Transverse colon (tissue), 4 donors: Measurements from ENCODE around the gene VWA5B1. TPM values are rescaled to one million over a fixed set of nuclear protein-coding genes. Genes with fewer than 3 reads are reported as not detected.

Source experiments
- DNase-seq: peaks from one replicate; pipeline ENCODE4 v3.0.0-alpha.2; 2019
- H3K27ac ChIP-seq, 4 donors: fragments of 200-600 bp; sonication (generic); 2 replicates each; pipeline ENCODE4 v1.5.1; 2016 to 2018; ENCODE audit warnings: inconsistent platforms in 4 of 4
- H3K27me3 ChIP-seq: fragments of 200-600 bp; sonication (generic); 2 replicates; pipeline ENCODE4 v1.5.1; 2017; ENCODE audit warnings: inconsistent platforms
- H3K36me3 ChIP-seq, 4 donors: fragments of 200-600 bp; sonication (generic); 2 replicates each; pipeline ENCODE4 v1.5.1; 2017 to 2019; ENCODE audit warnings: inconsistent platforms in 4 of 4
- H3K4me1 ChIP-seq, 4 donors: fragments of 200-600 bp; sonication (generic); 2 replicates each; pipeline ENCODE4 v1.5.1; 2017 to 2020; ENCODE audit warnings: inconsistent platforms in 4 of 4
- H3K4me3 ChIP-seq, 4 donors: fragments of 200-600 bp; sonication (generic); 1 replicate in 1 of 4; 2 replicates in 3 of 4; pipeline versions ENCODE4 v1.5.1 to v1.6.1; 2017 to 2019; ENCODE audit warnings: inconsistent platforms in 4 of 4
- H3K9me3 ChIP-seq, 2 donors: fragments of 200-600 bp; sonication (generic); 2 replicates each; pipeline ENCODE4 v1.5.1; 2017 to 2019; ENCODE audit warnings: inconsistent platforms in 2 of 2
- CTCF ChIP-seq, 5 experiments: fragments of 200-600 bp in 3 of 5; fragments of 450-650 bp in 2 of 5; sonication (generic) in 3 of 5; IDR thresholded peaks; 1 replicate in 2 of 5; 2 replicates in 3 of 5; pipeline ENCODE4 v1.5.1; 2016 to 2017; ENCODE audit warnings: antibody characterized with exemption in 5 of 5, inconsistent platforms in 3 of 5, mild to moderate bottlenecking in 2 of 5, moderate library complexity in 1 of 5
- EP300 ChIP-seq: sonication (generic); formaldehyde crosslinking; IDR thresholded peaks from one replicate; pipeline ENCODE4 v1.6.1; 2017; ENCODE audit warnings: antibody characterized with exemption, low read depth
- POLR2A ChIP-seq: fragments of 450-650 bp; IDR thresholded peaks from one replicate; pipeline ENCODE4 v1.6.1; 2016; ENCODE audit warnings: antibody characterized with exemption, mild to moderate bottlenecking, moderate library complexity
- POLR2AphosphoS5 ChIP-seq, 3 donors: sonication (generic); formaldehyde crosslinking; IDR thresholded peaks; one replicate each; pipeline ENCODE4 v1.6.1; 2016; ENCODE audit warnings: antibody characterized with exemption in 3 of 3
- WGBS, 2 donors: methylation state at CpG; one replicate each; pipeline ENCODE4 v1.1.5; 2018; ENCODE audit warnings: low coverage in 1 of 2; 5-methylcytosine and 5-hydroxymethylcytosine counted together
- in situ Hi-C, 4 donors: fragments of 200-750 bp; cut with MboI; loops; one replicate each; pipeline versions ENCODE4 v1.15.0 to v1.15.1; 2017; ENCODE audit warnings: low sequenced_read_pairs in 3 of 4, low pct_ligation_motif_present in 1 of 4, low pct_unique_long_range_greater_than_20kb in 1 of 4
- intact Hi-C: fragments of 100-400 bp; cut with DNase I; formaldehyde crosslinking; loops from one replicate; pipeline ENCODE4 v1.15.1; 2023; ENCODE audit warnings: low total_unique reads
- total RNA-seq, 4 donors: library from RNA; depleted of rRNA; stranded (reverse); fragments of >200 nt; gene quantifications; one replicate each; pipeline ENCODE4 v1.1.0, GENCODE V29; 2016

VWA5B1 gene
- total RNA-seq, 4 donors from 2014 or later, result not detected

- H3K36me3 ChIP-seq, result no peaks in the 10 kb centered on the region
- peaks cover 59% of the 10 kb centered on the region for H3K27me3 ChIP-seq
- in situ Hi-C loops, result no loop called here
- intact Hi-C loops, result no loop called here
- no peak for DNase-seq
- H3K9me3 ChIP-seq, result no peaks in the 10 kb centered on the region
- WGBS, 2 donors, result 41% methylated on average over 2 to 3 of the region's 3 CpGs
- no peak for TF ChIP-seq CTCF (IDR thresholded peaks at IDR 0.05)
- no peak for TF ChIP-seq POLR2A
- no peak for TF ChIP-seq POLR2AphosphoS5 (IDR thresholded peaks at IDR 0.05)
- TF ChIP-seq EP300, result no peak
- no peak overlapping the region for H3K4me3 ChIP-seq
- no peak overlapping the region for H3K27ac ChIP-seq
- H3K4me1 ChIP-seq, result no peaks in the 10 kb centered on the region
Observed at GRCh38 chr1:20383631-20384030, 93.0 kb downstream of the VWA5B1 start.

- 50% methylated on average over 6 of the region's 6 CpGs; no CpG with 5 or more reads in 1 of the 2 donors for WGBS, 2 donors
- H3K9me3 ChIP-seq, result no peaks in the 10 kb centered on the region
- DNase-seq, result no peak
- peaks cover 64% of the 10 kb centered on the region for H3K27me3 ChIP-seq
- intact Hi-C loops, result no loop called here
- TF ChIP-seq POLR2AphosphoS5 (IDR thresholded peaks at IDR 0.05) (no peak), CTCF (IDR thresholded peaks at IDR 0.05) (no peak), EP300 (no peak), POLR2A (no peak)
- H3K4me3 ChIP-seq, result no peak overlapping the region
- H3K36me3 ChIP-seq, result no peaks in the 10 kb centered on the region
- H3K4me1 ChIP-seq, result no peaks in the 10 kb centered on the region
- in situ Hi-C loops, result no loop called here
- H3K27ac ChIP-seq, result no peak overlapping the region
Observed at GRCh38 chr1:20385630-20386029, 95.0 kb downstream of the VWA5B1 start.

GRCh38 chr1:20386323-20387081 is 95.8 kb downstream of the VWA5B1 start:
- intact Hi-C loops (no loop called here), in situ Hi-C loops (no loop called here)
- Histone ChIP-seq H3K4me3 (no peak overlapping the region), H3K4me1 (no peaks in the 10 kb centered on the region), H3K9me3 (no peaks in the 10 kb centered on the region), H3K27ac (no peak overlapping the region), H3K36me3 (no peaks in the 10 kb centered on the region), H3K27me3 (peaks cover 59% of the 10 kb centered on the region)
- 50% methylated on average over 9 of the region's 9 CpGs; no CpG with 5 or more reads in 1 of the 2 donors for WGBS, 2 donors
- DNase-seq, result no peak
- TF ChIP-seq EP300, result no peak
- no peak for TF ChIP-seq POLR2A
- no peak for TF ChIP-seq CTCF (IDR thresholded peaks at IDR 0.05)
- no peak for TF ChIP-seq POLR2AphosphoS5 (IDR thresholded peaks at IDR 0.05)

- Histone ChIP-seq H3K4me3 (no peak overlapping the region), H3K4me1 (no peaks in the 10 kb centered on the region), H3K36me3 (no peaks in the 10 kb centered on the region), H3K9me3 (no peaks in the 10 kb centered on the region), H3K27me3 (peaks cover 64% of the 10 kb centered on the region), H3K27ac (no peak overlapping the region)
- intact Hi-C loops, result no loop called here
- no peak for TF ChIP-seq POLR2A
- TF ChIP-seq EP300, result no peak
- no peak for TF ChIP-seq POLR2AphosphoS5 (IDR thresholded peaks at IDR 0.05)
- no peak for TF ChIP-seq CTCF (IDR thresholded peaks at IDR 0.05)
- in situ Hi-C loops, result no loop called here
- WGBS, 2 donors, result 90% methylated on average over 11 of the region's 11 CpGs; no CpG with 5 or more reads in 1 of the 2 donors
- DNase-seq, result no peak
Observed at GRCh38 chr1:20389571-20389970, 98.9 kb downstream of the VWA5B1 start.
